Kidney (tissue), 14 donors: Measurements from ENCODE around the gene TMEM233. TPM values are rescaled to one million over a fixed set of nuclear protein-coding genes. Genes with fewer than 3 reads are reported as not detected.

Experiments
- DNase-seq, 5 donors: peaks; one replicate each; pipeline ENCODE4 v3.0.0-alpha.2; 2013 to 2020
- FAIRE-seq: peaks from 2 replicates; lab custom pipeline; 2012; peaks lifted over from hg19 to GRCh38; lab: Jason Lieb, UNC
- H3K27ac ChIP-seq, 2 donors: one replicate each; pipeline ENCODE4 v1.7.0; 2013; ENCODE audit warnings: low read depth in 2 of 2, low read length in 2 of 2, inconsistent platforms in 1 of 2
- H3K27me3 ChIP-seq: one replicate; pipeline ENCODE4 v1.7.1; 2013; ENCODE audit warnings: low read length, inconsistent platforms; ENCODE audit not compliant: control insufficient read depth, insufficient read depth
- H3K36me3 ChIP-seq, 3 donors: one replicate each; pipeline versions ENCODE4 v1.7.0 to v1.7.1; 2013; ENCODE audit warnings: low read length in 3 of 3, control low read depth in 1 of 3, inconsistent platforms in 1 of 3; ENCODE audit not compliant: insufficient read depth in 3 of 3, control insufficient read depth in 2 of 3
- H3K4me1 ChIP-seq, 3 donors: one replicate each; pipeline versions ENCODE4 v1.7.0 to v1.7.1; 2013; ENCODE audit warnings: low read length in 3 of 3, inconsistent platforms in 1 of 3, low read depth in 1 of 3; ENCODE audit not compliant: control insufficient read depth in 2 of 3, insufficient read depth in 2 of 3
- H3K4me3 ChIP-seq, 3 donors: one replicate each; pipeline versions ENCODE4 v1.7.0 to v1.8.1; 2013; ENCODE audit warnings: low read length in 3 of 3, control low read depth in 1 of 3, inconsistent platforms in 1 of 3
- H3K9ac ChIP-seq, 3 donors: one replicate each; pipeline versions ENCODE4 v1.7.0 to v1.7.1; 2013; ENCODE audit warnings: low read length in 3 of 3, control low read depth in 1 of 3, inconsistent platforms in 1 of 3
- H3K9me3 ChIP-seq, 3 donors: one replicate each; pipeline versions ENCODE4 v1.7.0 to v1.7.1; 2013; ENCODE audit warnings: low read length in 3 of 3, control low read depth in 1 of 3, inconsistent platforms in 1 of 3; ENCODE audit not compliant: control insufficient read depth in 2 of 3, insufficient read depth in 1 of 3
- CTCF ChIP-seq: IDR thresholded peaks from 3 replicates; pipeline ENCODE4 v1.5.1; 2012; ENCODE audit warnings: mild to moderate bottlenecking, moderate library complexity, borderline replicate concordance; ENCODE audit not compliant: insufficient read depth; ENCODE audit errors: extremely low read depth
- intact Hi-C: fragments of 100-400 bp; cut with DNase I; formaldehyde crosslinking; loops from one replicate; pipeline ENCODE4 v1.11.1; 2022
- polyA plus RNA-seq: library from polyadenylated mRNA; stranded (reverse); fragments of 350-450 nt; fragmentation: Illumina TruSeq; extraction: RNeasy Lipid Tissue Mini Kit (QIAGEN cat#74804); gene quantifications from one replicate; pipeline ENCODE4 v1.2.3, GENCODE V29; 2014; ENCODE audit warnings: low read depth, low replicate concordance; ENCODE audit not compliant: insufficient read depth
- total RNA-seq: library from RNA; stranded (reverse); fragmentation: NEBNext Ultra II Directional; extraction: Animal tissue kit (Norgen Biotek cat#: 25700); gene quantifications from one replicate; pipeline ENCODE4 v1.2.1, GENCODE V29; 2021
- donor health status: control.
- donor health status: control.
- donor health status: control.
- donor health status: control.
- donor health status: control.
- donor health status: DM: yes; HTN: yes; CAD: no.
- donor health status: Normal renal cell carcinoma (clear cell type).

TMEM233 gene
- total and polyA plus RNA-seq, 2 donors from 2014 or later = 1.2 to 1.4 TPM

DNA sequence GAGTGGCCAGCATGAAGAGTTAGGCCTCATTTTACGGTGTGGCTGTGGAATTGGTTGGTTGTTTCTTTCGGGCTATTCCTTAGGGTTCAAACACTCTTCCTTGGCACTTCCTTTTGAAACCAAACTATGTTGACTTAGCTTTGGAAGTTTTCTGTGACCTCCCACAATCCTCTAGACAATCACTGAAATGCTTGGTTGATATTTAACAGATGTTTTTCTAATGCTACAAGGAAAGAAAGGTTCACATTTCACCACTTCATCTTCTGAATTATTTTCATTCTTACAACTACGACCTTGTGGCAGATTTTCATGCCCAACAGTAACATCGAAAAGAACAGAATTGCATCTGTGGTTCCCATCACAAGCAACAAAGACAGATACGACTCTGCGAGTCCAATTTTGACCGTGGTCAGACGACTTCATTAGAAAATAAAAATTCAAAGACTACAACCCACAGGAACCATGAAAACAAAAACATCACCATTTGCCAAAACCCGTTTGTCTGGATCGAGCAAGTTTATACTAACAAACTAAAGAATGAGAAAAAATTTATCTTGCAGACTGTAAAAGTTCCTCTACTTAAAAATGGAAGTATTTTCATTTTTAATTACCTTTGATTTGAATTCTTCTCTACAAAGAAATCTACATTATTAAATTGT, 91.3 kb downstream of the TMEM233 start:
- Histone ChIP-seq H3K9ac (peak overlapping the region in 2 of 3 donors; percentile 16 to 23), H3K36me3 (peaks cover 0 to 11% (median 9%) of the 10 kb centered on the region in 3 donors), H3K4me3 (peak overlapping the region in 1 of 3 donors; percentile 17), H3K9me3 (no peaks in the 10 kb centered on the region), H3K27ac (peak overlapping the region; percentile 97), H3K4me1 (peaks cover 29 to 84% (median 70%) of the 10 kb centered on the region in 3 donors), H3K27me3 (no peaks in the 10 kb centered on the region)
- FAIRE-seq (no peak), DNase-seq (peak in 2 of 5 donors; percentile 31 to 63)
- intact Hi-C loops = no loop called here
- TF ChIP-seq CTCF = no peak

GRCh38 chr12:119685375-119685774, 91.8 kb downstream of the TMEM233 start:
- Histone ChIP-seq H3K27ac (peak overlapping the region; percentile 97), H3K4me1 (peaks cover 29 to 80% (median 65%) of the 10 kb centered on the region in 3 donors), H3K4me3 (peak overlapping the region in 1 of 3 donors; percentile 17), H3K9ac (peak overlapping the region in 1 of 3 donors; percentile 23), H3K9me3 (no peaks in the 10 kb centered on the region), H3K36me3 (peaks cover 0 to 5% (median 4%) of the 10 kb centered on the region in 3 donors), H3K27me3 (no peaks in the 10 kb centered on the region)
- TF ChIP-seq CTCF = no peak
- FAIRE-seq (no peak), DNase-seq (no peak)
- intact Hi-C loops = no loop called here

GRCh38 chr12:119686355-119686754, 92.8 kb downstream of the TMEM233 start:
- H3K9ac ChIP-seq = peak overlapping the region in 1 of 3 donors; percentile 23
- no peaks in the 10 kb centered on the region for H3K9me3 ChIP-seq
- DNase-seq (no peak), FAIRE-seq (no peak)
- no peak for TF ChIP-seq CTCF
- peak overlapping the region; percentile 97 for H3K27ac ChIP-seq
- no peaks in the 10 kb centered on the region for H3K36me3 ChIP-seq
- H3K27me3 ChIP-seq = no peaks in the 10 kb centered on the region
- intact Hi-C loops = no loop called here
- H3K4me3 ChIP-seq = peak overlapping the region in 1 of 3 donors; percentile 18
- H3K4me1 ChIP-seq = peaks cover 28 to 79% (median 55%) of the 10 kb centered on the region in 3 donors
